A673 (cell line): ENCODE data around the gene UBL7. TPM values are rescaled to one million over a fixed set of nuclear protein-coding genes. Genes with fewer than 3 reads are reported as not detected.

Experiments
- BruUV-seq: library from RNA; stranded (reverse); fragments of 400-500 nt; replicated peaks from 2 replicates; lab custom pipeline; 2021; lab: Mats Ljungman, UMichigan
- CTCF ChIA-PET: fragments of 300-600 bp; sonication (Branson Sonifier 250); formaldehyde crosslinking; loops from one replicate; lab custom pipeline; 2022; ENCODE audit warnings: antibody characterized with exemption; lab: Charles Lee
- POLR2A ChIA-PET: fragments of 300-600 bp; sonication (Branson Sonifier 250); formaldehyde crosslinking; loops from one replicate; lab custom pipeline; 2022; ENCODE audit warnings: antibody characterized with exemption; ENCODE audit not compliant: low non-redundant PET; lab: Charles Lee
- DNase-seq: peaks from one replicate; pipeline ENCODE4 v3.0.0-alpha.2; 2015; ENCODE audit warnings: low spot score
- H3K27ac ChIP-seq: fragments of 200-600 bp; sonication (generic); 2 replicates; pipeline ENCODE4 v1.5.1; 2016; ENCODE audit warnings: mixed run types, low read depth, mild to moderate bottlenecking, mixed read lengths, antibody characterized with exemption, low read length; ENCODE audit not compliant: poor library complexity, severe bottlenecking
- H3K27me3 ChIP-seq: fragments of 200-600 bp; sonication (generic); replicated peaks from 2 replicates; pipeline ENCODE4 v1.6.1; 2017; ENCODE audit warnings: mixed run types, low read depth, mild to moderate bottlenecking, mixed read lengths, antibody characterized with exemption, low read length; ENCODE audit not compliant: insufficient read depth, poor library complexity
- H3K36me3 ChIP-seq: fragments of 200-600 bp; sonication (generic); 2 replicates; pipeline ENCODE4 v1.6.1; 2016; ENCODE audit warnings: mixed run types, mild to moderate bottlenecking, mixed read lengths, antibody characterized with exemption, low read length; ENCODE audit not compliant: insufficient read depth, poor library complexity, severe bottlenecking
- H3K4me1 ChIP-seq: fragments of 200-600 bp; sonication (generic); 2 replicates; pipeline ENCODE4 v1.6.1; 2017; ENCODE audit warnings: mixed run types, mild to moderate bottlenecking, mixed read lengths, antibody characterized with exemption, low read length; ENCODE audit not compliant: insufficient read depth, poor library complexity, severe bottlenecking
- H3K4me3 ChIP-seq: fragments of 200-600 bp; sonication (generic); 2 replicates; pipeline ENCODE4 v1.5.1; 2016; ENCODE audit warnings: low read depth, mixed run types, mild to moderate bottlenecking, mixed read lengths, low read length; ENCODE audit not compliant: poor library complexity, severe bottlenecking
- H3K9me3 ChIP-seq: fragments of 200-600 bp; sonication (generic); 2 replicates; pipeline ENCODE4 v1.6.1; 2016; ENCODE audit warnings: mixed run types, low read depth, mild to moderate bottlenecking, mixed read lengths, antibody characterized with exemption, low read length; ENCODE audit not compliant: poor library complexity, severe bottlenecking
- CTCF ChIP-seq: fragments of 300-800, 200-600 bp; sonication (generic); conservative IDR thresholded peaks from 2 replicates; pipeline ENCODE4 v1.5.1; 2017; ENCODE audit warnings: low read depth, mild to moderate bottlenecking, antibody characterized with exemption, low read length, moderate library complexity, mixed read lengths
- EZH2 ChIP-seq: fragments of 200-600 bp; sonication (generic); IDR thresholded peaks from 2 replicates; pipeline ENCODE4 v1.6.1; 2017; ENCODE audit warnings: borderline replicate concordance, low read depth, mild to moderate bottlenecking, mixed read lengths, antibody characterized with exemption, low read length; ENCODE audit not compliant: poor library complexity, severe bottlenecking
- intact Hi-C: fragments of 100-400 bp; cut with micrococcal nuclease; formaldehyde crosslinking; loops from one replicate; pipeline ENCODE4 v1.10.0; 2022; ENCODE audit not compliant: unreplicated experiment
- total RNA-seq: library from RNA; stranded (reverse); gene quantifications from 2 replicates; pipeline ENCODE4 v1.2.3, GENCODE V29; 2021

The UBL7 gene
- total RNA-seq, 1 experiment from 2014 or later, result 72.5 TPM

GRCh38 chr15:74417225-74417624 is 43.7 kb downstream of the UBL7 start:
- Histone ChIP-seq H3K27me3 (no peaks in the 10 kb centered on the region), H3K4me1 (no peaks in the 10 kb centered on the region), H3K27ac (no peak overlapping the region), H3K36me3 (no peaks in the 10 kb centered on the region), H3K9me3 (no peaks in the 10 kb centered on the region), H3K4me3 (no peak overlapping the region)
- intact Hi-C loops, result no loop called here
- ChIA-PET CTCF (no interaction called here), POLR2A (no interaction called here)
- BruUV-seq, result no TSS peak
- DNase-seq, result no peak
- TF ChIP-seq CTCF (no peak), EZH2 (no peak)

GRCh38 chr15:74415966-74416916 is 44.7 kb downstream of the UBL7 start:
- no peak for DNase-seq
- Histone ChIP-seq H3K36me3 (no peaks in the 10 kb centered on the region), H3K27ac (no peak overlapping the region), H3K4me1 (no peaks in the 10 kb centered on the region), H3K9me3 (no peaks in the 10 kb centered on the region), H3K4me3 (no peak overlapping the region), H3K27me3 (no peaks in the 10 kb centered on the region)
- CTCF ChIA-PET, result no interaction called here
- intact Hi-C loops, result no loop called here
- TF ChIP-seq CTCF, result no peak
- no peak for TF ChIP-seq EZH2
- BruUV-seq, result no TSS peak
- POLR2A ChIA-PET, result no interaction called here

GRCh38 chr15:74414603-74415338 is 46.2 kb downstream of the UBL7 start:
- H3K27me3 ChIP-seq, result no peaks in the 10 kb centered on the region
- no peaks in the 10 kb centered on the region for H3K36me3 ChIP-seq
- no peak overlapping the region for H3K4me3 ChIP-seq
- BruUV-seq, result no TSS peak
- intact Hi-C loops, result no loop called here
- H3K4me1 ChIP-seq, result no peaks in the 10 kb centered on the region
- DNase-seq, result no peak
- H3K9me3 ChIP-seq, result no peaks in the 10 kb centered on the region
- TF ChIP-seq EZH2, result no peak
- TF ChIP-seq CTCF, result no peak
- H3K27ac ChIP-seq, result no peak overlapping the region
- POLR2A ChIA-PET, result no interaction called here
- CTCF ChIA-PET, result no interaction called here
